Measurements from ENCODE around the gene KRTAP10-1. TPM values are rescaled to one million over a fixed set of nuclear protein-coding genes. Genes with fewer than 3 reads are reported as not detected.

Gene KRTAP10-1
- total and polyA plus RNA-seq, 8 donors: not detected

DNA sequence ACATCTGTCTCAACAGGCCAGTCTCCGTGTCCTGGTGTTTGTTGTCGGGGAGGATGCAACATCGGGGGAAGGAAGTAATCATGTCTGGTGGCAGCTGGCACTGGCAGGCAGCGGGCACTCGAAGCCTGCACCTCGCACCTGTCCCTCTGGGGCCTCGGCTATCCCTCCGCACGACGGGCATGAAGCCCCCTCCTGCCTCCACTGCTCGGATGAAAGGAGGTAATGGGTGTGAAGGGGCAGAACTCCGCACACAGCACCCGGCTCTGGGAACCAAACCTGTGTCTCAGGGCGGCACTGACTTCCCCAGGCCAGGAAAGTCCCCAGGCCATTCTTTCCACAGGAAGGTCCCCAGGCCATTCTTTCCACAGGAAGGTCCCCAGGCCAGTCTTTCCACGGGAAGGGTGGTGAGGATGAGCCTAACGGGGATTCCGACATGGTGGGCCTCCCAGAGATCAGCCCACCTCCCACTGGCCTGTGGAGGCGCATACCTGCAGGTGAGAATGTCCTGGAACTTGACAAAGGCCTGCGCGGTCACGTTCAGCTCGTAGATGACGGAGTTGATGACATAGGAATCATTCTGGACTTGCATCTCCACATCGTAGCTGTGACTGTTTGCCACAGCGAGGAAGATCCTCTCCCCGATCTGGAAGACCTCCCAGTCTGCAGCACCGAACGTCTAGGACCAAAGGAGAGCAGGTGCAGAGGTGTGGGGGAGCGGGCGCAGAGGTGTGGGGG lies 31.1 kb downstream of the KRTAP10-1 start:
- FAIRE-seq: no peak
- WGBS, 2 donors: 78 to 86% methylated on average over 30 of the region's 30 CpGs
- Histone ChIP-seq H3K4me1 (peaks cover 0 to 9% (median 5%) of the 10 kb centered on the region in 3 donors), H3K27me3 (no peaks in the 10 kb centered on the region), H3K27ac (no peak overlapping the region), H3K36me3 (no peaks in the 10 kb centered on the region), H3K4me3 (no peak overlapping the region), H3K9me3 (no peaks in the 10 kb centered on the region)
- TF ChIP-seq, protein P1, sequence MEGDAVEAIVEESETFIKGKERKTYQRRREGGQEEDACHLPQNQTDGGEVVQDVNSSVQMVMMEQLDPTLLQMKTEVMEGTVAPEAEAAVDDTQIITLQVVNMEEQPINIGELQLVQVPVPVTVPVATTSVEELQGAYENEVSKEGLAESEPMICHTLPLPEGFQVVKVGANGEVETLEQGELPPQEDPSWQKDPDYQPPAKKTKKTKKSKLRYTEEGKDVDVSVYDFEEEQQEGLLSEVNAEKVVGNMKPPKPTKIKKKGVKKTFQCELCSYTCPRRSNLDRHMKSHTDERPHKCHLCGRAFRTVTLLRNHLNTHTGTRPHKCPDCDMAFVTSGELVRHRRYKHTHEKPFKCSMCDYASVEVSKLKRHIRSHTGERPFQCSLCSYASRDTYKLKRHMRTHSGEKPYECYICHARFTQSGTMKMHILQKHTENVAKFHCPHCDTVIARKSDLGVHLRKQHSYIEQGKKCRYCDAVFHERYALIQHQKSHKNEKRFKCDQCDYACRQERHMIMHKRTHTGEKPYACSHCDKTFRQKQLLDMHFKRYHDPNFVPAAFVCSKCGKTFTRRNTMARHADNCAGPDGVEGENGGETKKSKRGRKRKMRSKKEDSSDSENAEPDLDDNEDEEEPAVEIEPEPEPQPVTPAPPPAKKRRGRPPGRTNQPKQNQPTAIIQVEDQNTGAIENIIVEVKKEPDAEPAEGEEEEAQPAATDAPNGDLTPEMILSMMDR (IDR thresholded peaks at IDR 0.05): no peak
- ATAC-seq: no peak
- peak in 3 of 6 donors; percentile 28 to 50 (median 45) for DNase-seq
- intact Hi-C loops (cut with DNase I): no loop called here

DNA sequence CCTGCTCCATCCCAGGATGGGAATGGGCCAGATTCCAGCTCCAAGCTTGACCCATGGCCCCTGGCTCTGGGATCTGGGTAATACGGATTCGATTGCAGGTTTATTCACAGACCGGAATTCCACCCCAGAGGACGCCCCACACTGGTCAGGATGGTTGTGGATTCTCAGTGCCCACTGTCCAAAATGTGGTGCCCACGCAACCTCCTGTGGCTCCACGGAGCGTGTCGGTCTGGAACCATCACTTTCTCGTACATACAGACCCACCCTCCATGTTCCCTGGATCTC lies 31.6 kb downstream of the KRTAP10-1 start:
- peak in 1 of 6 donors; percentile 29 for DNase-seq
- Histone ChIP-seq H3K4me1 (peaks cover 0 to 9% (median 5%) of the 10 kb centered on the region in 3 donors), H3K9me3 (no peaks in the 10 kb centered on the region), H3K27ac (no peak overlapping the region), H3K4me3 (no peak overlapping the region), H3K27me3 (no peaks in the 10 kb centered on the region), H3K36me3 (no peaks in the 10 kb centered on the region)
- 75 to 90% methylated on average over 9 of the region's 9 CpGs for WGBS, 2 donors
- no peak for FAIRE-seq
- TF ChIP-seq, protein P1 (IDR thresholded peaks at IDR 0.05): no peak
- ATAC-seq: no peak
- intact Hi-C loops (cut with DNase I): no loop called here

DNA sequence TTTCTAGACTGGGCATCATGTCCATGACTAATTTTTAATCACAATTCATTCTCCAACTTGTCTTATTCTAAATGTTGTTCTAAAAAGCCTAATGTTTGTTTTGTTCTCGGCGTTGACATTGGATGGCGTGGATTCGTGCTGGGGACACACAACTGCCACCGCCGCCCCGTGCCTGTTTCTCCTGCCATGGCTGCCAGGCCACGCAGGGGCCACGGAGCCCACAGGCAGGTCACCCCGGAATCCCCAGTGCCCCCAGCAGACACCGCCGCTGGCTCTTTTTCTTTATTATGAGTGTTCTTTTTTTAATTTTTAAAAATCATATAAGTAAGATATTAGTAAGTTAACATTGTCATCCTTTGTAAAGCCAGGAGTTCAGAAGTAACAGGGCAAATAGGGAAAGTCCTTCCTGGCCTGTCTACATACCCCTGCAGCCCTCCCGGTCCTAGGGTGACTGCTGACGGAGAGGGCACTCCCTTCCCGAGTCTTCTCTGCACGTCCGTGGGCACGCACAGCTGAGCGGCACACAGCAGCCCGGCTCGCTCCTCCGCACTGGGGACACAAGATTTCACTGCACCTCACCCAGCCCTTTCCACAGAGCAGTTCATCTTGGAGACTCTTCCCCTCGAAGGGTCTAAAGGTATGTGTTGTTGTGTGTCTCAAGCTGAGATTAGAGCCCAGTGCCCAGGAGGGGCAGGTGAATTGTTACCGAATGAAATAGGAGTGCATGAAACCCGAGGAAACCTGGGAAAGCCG lies 32.1 kb downstream of the KRTAP10-1 start:
- H3K9me3 ChIP-seq: no peaks in the 10 kb centered on the region

DNA sequence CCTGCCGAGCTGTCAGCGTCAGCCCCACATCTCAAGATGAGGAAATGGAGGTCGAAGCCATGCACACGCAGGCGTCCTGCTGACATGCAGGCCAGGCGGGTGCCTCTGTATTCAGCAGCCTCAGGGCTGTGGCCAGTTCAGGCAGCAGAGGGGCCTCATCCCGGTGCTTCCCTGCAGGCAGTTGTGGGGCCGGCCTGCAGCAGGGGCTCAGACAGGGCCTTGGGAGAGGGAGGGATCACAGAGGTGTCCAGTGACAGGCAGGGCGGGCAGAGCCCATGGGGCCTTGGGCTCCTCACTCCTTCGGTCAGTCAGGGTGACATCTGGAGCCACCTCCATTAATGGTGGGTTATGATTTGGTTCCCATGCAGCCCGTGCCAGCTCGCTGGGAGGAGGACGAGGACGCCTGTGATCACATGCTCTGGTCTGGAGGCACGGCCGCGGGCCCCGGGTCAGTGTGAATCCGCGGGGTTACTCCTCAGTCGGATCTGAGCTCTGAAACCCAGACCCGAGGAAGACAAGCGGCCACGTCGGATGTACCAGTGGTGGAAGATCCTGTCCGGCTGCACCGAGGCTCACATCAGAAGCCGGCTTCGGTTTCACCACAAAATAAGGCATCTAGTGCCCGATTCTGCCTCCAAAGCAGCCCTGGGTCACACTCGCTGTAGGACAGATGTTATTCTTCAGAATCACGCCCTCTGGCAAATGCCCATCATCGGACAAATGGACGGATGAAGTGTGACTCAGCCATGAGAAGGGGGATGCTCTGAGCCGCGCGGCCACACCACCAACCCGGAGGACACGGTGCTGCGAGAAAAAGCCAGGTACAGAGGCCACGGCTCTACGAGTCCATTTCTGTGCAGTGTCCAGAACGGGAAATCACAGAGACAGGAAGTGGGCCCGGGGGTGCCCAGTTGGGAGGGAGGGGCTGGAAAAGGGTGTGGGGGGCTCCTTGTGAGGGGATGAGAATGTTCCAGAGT lies 33.4 kb downstream of the KRTAP10-1 start:
- 80 to 90% methylated on average over 44 of the region's 44 CpGs for WGBS, 2 donors

More for the DNA sequence above, 32.1 kb downstream of the KRTAP10-1 start:
- 80 to 87% methylated on average over 26 of the region's 26 CpGs for WGBS, 2 donors
- Histone ChIP-seq H3K36me3 (no peaks in the 10 kb centered on the region), H3K4me1 (peaks cover 0 to 9% (median 5%) of the 10 kb centered on the region in 3 donors), H3K4me3 (no peak overlapping the region), H3K27me3 (no peaks in the 10 kb centered on the region), H3K27ac (no peak overlapping the region)
- TF ChIP-seq, protein P1 (IDR thresholded peaks at IDR 0.05): no peak
- ATAC-seq (no peak), FAIRE-seq (no peak), DNase-seq (peak in 2 of 6 donors; percentile 31 to 49)
- intact Hi-C loops (cut with DNase I): no loop called here

More for the DNA sequence above, 33.4 kb downstream of the KRTAP10-1 start:
- Histone ChIP-seq H3K9me3 (no peaks in the 10 kb centered on the region), H3K27me3 (no peaks in the 10 kb centered on the region), H3K27ac (no peak overlapping the region), H3K4me1 (peaks cover 0 to 9% (median 5%) of the 10 kb centered on the region in 3 donors), H3K36me3 (no peaks in the 10 kb centered on the region), H3K4me3 (no peak overlapping the region)
- ATAC-seq (no peak), DNase-seq (peak in 2 of 6 donors; percentile 51 to 59), FAIRE-seq (no peak)
- TF ChIP-seq, protein P1 (IDR thresholded peaks at IDR 0.05): no peak
- intact Hi-C loops (cut with DNase I): no loop called here

Measured in pancreas (tissue), 10 donors.